OCI-LY3 (cell line): ENCODE data around the gene TMBIM6.

ENCODE experiments used
- H2AFZ ChIP-seq: fragments of 200-600, 300-600 bp; shearing (Covaris generic); 2 replicates; pipeline ENCODE4 v1.6.0; 2014; ENCODE audit warnings: antibody characterized with exemption, low read depth, low read length
- H3K27ac ChIP-seq: fragments of 200-600, 300-600 bp; sonication (generic); 2 replicates; pipeline ENCODE4 v1.5.1; 2014; ENCODE audit warnings: mild to moderate bottlenecking, low read length, moderate library complexity, mixed read lengths
- H3K27me3 ChIP-seq: fragments of 200-600, 300-600 bp; sonication (generic); 2 replicates; pipeline ENCODE4 v1.6.1; 2014; ENCODE audit warnings: low read depth, low read length, mixed read lengths
- H3K36me3 ChIP-seq: fragments of 200-600, 300-600 bp; sonication (generic); replicated peaks from 2 replicates; pipeline ENCODE3; 2014; ENCODE audit warnings: low read depth, low read length, mixed read lengths
- H3K4me1 ChIP-seq: fragments of 300-600, 200-600 bp; sonication (generic); 2 replicates; pipeline ENCODE4 v1.6.1; 2014; ENCODE audit warnings: low read length, mixed read lengths
- H3K4me2 ChIP-seq: fragments of 200-600, 300-600 bp; sonication (generic); 2 replicates; pipeline ENCODE4 v1.6.1; 2014; ENCODE audit warnings: low read length, mixed read lengths
- H3K4me3 ChIP-seq: fragments of 300-600, 200-600 bp; sonication (generic); 2 replicates; pipeline ENCODE4 v1.5.1; 2014; ENCODE audit warnings: antibody characterized with exemption, mild to moderate bottlenecking, low read length, moderate library complexity
- H3K79me2 ChIP-seq: fragments of 300-600, 200-600 bp; shearing (Covaris generic); 2 replicates; pipeline ENCODE4 v1.6.1; 2014; ENCODE audit warnings: mild to moderate bottlenecking, low read length, mixed read lengths
- H3K9ac ChIP-seq: fragments of 300-600, 200-600 bp; shearing (Covaris generic); 2 replicates; pipeline ENCODE4 v1.6.0; 2014; ENCODE audit warnings: mild to moderate bottlenecking, low read length, moderate library complexity
- H3K9me3 ChIP-seq: fragments of 200-600, 300-600 bp; shearing (Covaris generic); 2 replicates; pipeline ENCODE4 v1.6.1; 2014; ENCODE audit warnings: low read length, mixed read lengths; ENCODE audit not compliant: insufficient read depth
- H4K20me1 ChIP-seq: fragments of 200-600, 300-600 bp; sonication (generic); 2 replicates; pipeline ENCODE4 v1.6.1; 2016; ENCODE audit warnings: low read length, mixed read lengths; ENCODE audit not compliant: insufficient read depth
- CTCF ChIP-seq: fragments of 200-600, 300-600 bp; sonication (generic); IDR thresholded peaks from 2 replicates; pipeline ENCODE4 v1.5.1; 2014; ENCODE audit warnings: antibody characterized with exemption, low read length, low read depth
- EZH2phosphoT487 ChIP-seq: fragments of 200-600 bp; shearing (Covaris generic); IDR thresholded peaks from 2 replicates; pipeline ENCODE4 v1.6.1; 2018; ENCODE audit warnings: antibody characterized with exemption, mixed run types, low read depth

The TMBIM6 gene

GRCh38 chr12:49801141-49802063, 60.0 kb downstream of the TMBIM6 start:
- Histone ChIP-seq H3K4me1 (peaks cover 8% of the 10 kb centered on the region), H3K27ac (no peak overlapping the region), H3K4me2 (no peak overlapping the region), H2AFZ (no peak overlapping the region), H3K79me2 (no peaks in the 10 kb centered on the region), H3K9ac (no peak overlapping the region), H4K20me1 (no peaks in the 10 kb centered on the region), H3K36me3 (no peaks in the 10 kb centered on the region), H3K27me3 (no peaks in the 10 kb centered on the region), H3K9me3 (no peaks in the 10 kb centered on the region), H3K4me3 (no peak overlapping the region)
- no peak for TF ChIP-seq EZH2phosphoT487
- no peak for TF ChIP-seq CTCF

DNA sequence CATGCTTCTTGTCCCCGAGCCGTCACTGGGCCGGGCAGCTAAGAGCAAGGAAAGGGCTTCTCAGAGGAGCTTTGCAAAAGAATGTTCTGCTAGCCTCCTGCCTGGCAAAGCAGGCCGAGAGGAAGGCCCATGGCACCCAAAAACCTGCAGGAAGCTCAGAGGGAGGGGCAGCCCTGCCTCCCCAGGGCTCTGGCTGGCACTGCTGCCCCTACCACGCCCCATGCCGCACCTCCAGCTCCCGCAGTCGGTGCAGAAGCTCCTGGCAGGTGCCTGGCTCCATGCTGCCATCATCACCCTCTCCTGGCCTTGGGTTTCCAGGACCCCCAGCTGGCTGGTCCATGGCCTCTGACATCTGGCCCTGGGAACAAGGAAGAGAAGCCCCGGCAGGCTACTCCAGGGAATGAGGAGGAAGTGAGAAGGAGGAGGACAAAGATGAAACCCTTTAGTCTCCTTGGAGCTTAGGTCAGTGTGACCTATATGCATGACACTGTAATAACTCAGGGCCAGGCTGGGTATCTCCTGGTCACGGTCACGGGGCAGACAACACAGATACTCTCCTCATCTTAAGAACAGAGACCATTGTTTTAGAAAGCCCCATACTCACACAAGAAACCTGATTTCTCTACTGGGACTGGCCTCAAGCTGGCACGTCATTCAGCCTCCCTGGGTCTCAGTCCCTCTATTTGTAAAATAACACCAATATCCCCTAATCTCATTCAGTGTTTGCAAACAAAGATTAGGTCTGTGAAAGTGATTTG, 62.5 kb downstream of the TMBIM6 start:
- no peak overlapping the region for H3K9ac ChIP-seq
- H3K4me1 ChIP-seq, result peaks cover 8% of the 10 kb centered on the region
- no peaks in the 10 kb centered on the region for H4K20me1 ChIP-seq
- H3K36me3 ChIP-seq, result no peaks in the 10 kb centered on the region
- H2AFZ ChIP-seq, result no peak overlapping the region
- H3K9me3 ChIP-seq, result no peaks in the 10 kb centered on the region
- no peak overlapping the region for H3K27ac ChIP-seq
- no peaks in the 10 kb centered on the region for H3K27me3 ChIP-seq
- no peaks in the 10 kb centered on the region for H3K79me2 ChIP-seq
- no peak for TF ChIP-seq EZH2phosphoT487
- no peak for TF ChIP-seq CTCF
- no peak overlapping the region for H3K4me2 ChIP-seq
- H3K4me3 ChIP-seq, result no peak overlapping the region

DNA sequence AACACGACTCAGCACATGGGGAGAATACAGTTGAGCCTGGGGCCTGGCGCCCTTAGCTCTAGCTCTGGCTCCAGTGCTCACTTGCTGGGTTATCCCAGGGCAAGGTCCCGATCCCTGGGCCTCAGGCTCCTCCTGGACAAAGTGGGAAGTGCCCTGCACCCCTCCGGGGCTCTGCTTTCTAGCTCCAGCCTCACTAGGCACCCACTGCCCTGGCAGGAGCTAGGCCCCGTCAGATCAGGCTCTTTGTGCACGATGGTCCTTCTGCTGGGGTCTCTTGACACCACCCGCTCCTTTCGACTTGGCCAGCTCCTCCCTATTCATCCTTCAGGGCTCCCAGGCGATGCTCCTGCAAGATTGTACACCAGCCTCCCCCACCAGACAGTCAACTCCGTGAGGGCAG, 63.5 kb downstream of the TMBIM6 start:
- TF ChIP-seq CTCF, result no peak
- no peak for TF ChIP-seq EZH2phosphoT487
- Histone ChIP-seq H3K4me3 (no peak overlapping the region), H3K36me3 (no peaks in the 10 kb centered on the region), H3K4me2 (no peak overlapping the region), H3K4me1 (peaks cover 8% of the 10 kb centered on the region), H3K9me3 (no peaks in the 10 kb centered on the region), H3K27me3 (no peaks in the 10 kb centered on the region), H4K20me1 (no peaks in the 10 kb centered on the region), H3K9ac (no peak overlapping the region), H3K79me2 (no peaks in the 10 kb centered on the region), H2AFZ (no peak overlapping the region), H3K27ac (no peak overlapping the region)

GRCh38 chr12:49805409-49805808, 64.1 kb downstream of the TMBIM6 start:
- Histone ChIP-seq H3K4me3 (no peak overlapping the region), H3K4me2 (no peak overlapping the region), H3K27ac (no peak overlapping the region), H3K9ac (no peak overlapping the region), H2AFZ (no peak overlapping the region), H3K4me1 (peaks cover 8% of the 10 kb centered on the region), H4K20me1 (no peaks in the 10 kb centered on the region), H3K79me2 (no peaks in the 10 kb centered on the region), H3K36me3 (no peaks in the 10 kb centered on the region), H3K27me3 (no peaks in the 10 kb centered on the region), H3K9me3 (no peaks in the 10 kb centered on the region)
- no peak for TF ChIP-seq EZH2phosphoT487
- TF ChIP-seq CTCF, result no peak
